PC-9 (cell line): ENCODE results near the gene SLC30A1. TPM values are rescaled to one million over a fixed set of nuclear protein-coding genes. Genes with fewer than 3 reads are reported as not detected.

ENCODE experiments used
- BruUV-seq: library from RNA; stranded (reverse); fragments of 400-500 nt; replicated peaks from 2 replicates; lab custom pipeline; 2021; lab: Mats Ljungman, UMichigan
- CTCF ChIA-PET: fragments of 300-600 bp; sonication (Branson Sonifier 250); formaldehyde crosslinking; loops from one replicate; lab custom pipeline; 2022; ENCODE audit warnings: antibody characterized with exemption; lab: Charles Lee
- POLR2A ChIA-PET: fragments of 300-600 bp; sonication (Branson Sonifier 250); formaldehyde crosslinking; loops from one replicate; lab custom pipeline; 2022; ENCODE audit warnings: antibody characterized with exemption; ENCODE audit not compliant: unreplicated experiment; lab: Charles Lee
- DNase-seq, 2 experiments: peaks; one replicate each; pipeline versions ENCODE4 v3.0.0 to v3.0.0-alpha.2; 2015 to 2022; ENCODE audit warnings: mixed read lengths in 1 of 2
- H2AFZ ChIP-seq: fragments of 200-600 bp; sonication (generic); 2 replicates; pipeline ENCODE4 v1.8.1; 2017; ENCODE audit warnings: antibody characterized with exemption
- H3F3A ChIP-seq: fragments of 200-600 bp; sonication (generic); 2 replicates; pipeline ENCODE4 v1.8.1; 2017; ENCODE audit warnings: antibody characterized with exemption, mild to moderate bottlenecking, low read depth; ENCODE audit not compliant: insufficient read depth
- H3K27ac ChIP-seq: fragments of 200-600 bp; sonication (generic); 2 replicates; pipeline ENCODE4 v1.6.1; 2016; ENCODE audit warnings: mixed run types
- H3K27me3 ChIP-seq: fragments of 200-600 bp; sonication (generic); 2 replicates; pipeline ENCODE4 v1.6.1; 2016; ENCODE audit warnings: low read depth, mixed run types; ENCODE audit not compliant: insufficient read depth
- H3K36me3 ChIP-seq: fragments of 200-600 bp; sonication (generic); 2 replicates; pipeline ENCODE4 v1.6.1; 2016; ENCODE audit warnings: low read depth, mixed run types
- H3K4me1 ChIP-seq: fragments of 200-600 bp; sonication (generic); replicated peaks from 2 replicates; pipeline ENCODE4 v1.6.1; 2016; ENCODE audit warnings: mixed run types; ENCODE audit not compliant: insufficient read depth
- H3K4me2 ChIP-seq: fragments of 200-600 bp; sonication (generic); 2 replicates; pipeline ENCODE4 v1.6.1; 2017; ENCODE audit warnings: mixed run types
- H3K4me3 ChIP-seq: fragments of 200-600 bp; sonication (generic); 2 replicates; pipeline ENCODE4 v1.6.1; 2016; ENCODE audit warnings: mixed run types
- H3K79me2 ChIP-seq: fragments of 200-600 bp; sonication (generic); 2 replicates; pipeline ENCODE4 v1.6.1; 2017; ENCODE audit warnings: low read depth, mixed run types
- H3K9me2 ChIP-seq: fragments of 200-600 bp; sonication (generic); 2 replicates; pipeline ENCODE4 v1.8.1; 2017; ENCODE audit warnings: mild to moderate bottlenecking; ENCODE audit not compliant: insufficient read depth
- H3K9me3 ChIP-seq: fragments of 200-600 bp; sonication (generic); 2 replicates; pipeline ENCODE4 v1.8.1; 2016; ENCODE audit warnings: low read depth; ENCODE audit not compliant: insufficient read depth
- H4K20me1 ChIP-seq: fragments of 200-600 bp; sonication (generic); 2 replicates; pipeline ENCODE4 v1.8.1; 2017; ENCODE audit not compliant: insufficient read depth
- CTCF ChIP-seq: fragments of 200-600 bp; sonication (generic); conservative IDR thresholded peaks from 2 replicates; pipeline ENCODE4 v1.6.1; 2017; ENCODE audit warnings: mixed run types, antibody characterized with exemption, mild to moderate bottlenecking, moderate library complexity
- EZH2 ChIP-seq: fragments of 200-600 bp; sonication (generic); IDR thresholded peaks from 2 replicates; pipeline ENCODE4 v1.8.0; 2017; ENCODE audit warnings: antibody characterized with exemption, low read depth
- intact Hi-C: fragments of 100-400 bp; cut with micrococcal nuclease; formaldehyde crosslinking; loops from one replicate; pipeline ENCODE4 v1.10.0; 2022; ENCODE audit not compliant: unreplicated experiment
- total RNA-seq: library from RNA; stranded (reverse); gene quantifications from 2 replicates; pipeline ENCODE4 v1.2.3, GENCODE V29; 2021

Gene SLC30A1
- total RNA-seq, 1 experiment from 2014 or later = 27.6 TPM

- peaks cover 23% of the 10 kb centered on the region for H3K4me1 ChIP-seq
- H3K9me3 ChIP-seq = no peaks in the 10 kb centered on the region
- intact Hi-C loops = no loop called here
- no peak overlapping the region for H3K27ac ChIP-seq
- H3K9me2 ChIP-seq = no peaks in the 10 kb centered on the region
- BruUV-seq = no TSS peak
- H3F3A ChIP-seq = peaks cover 11% of the 10 kb centered on the region
- no peaks in the 10 kb centered on the region for H3K79me2 ChIP-seq
- no peak overlapping the region for H2AFZ ChIP-seq
- H3K27me3 ChIP-seq = no peaks in the 10 kb centered on the region
- TF ChIP-seq CTCF (no peak), EZH2 (no peak)
- no peaks in the 10 kb centered on the region for H4K20me1 ChIP-seq
- no peak overlapping the region for H3K4me2 ChIP-seq
- no peak for DNase-seq
- ChIA-PET POLR2A (no interaction called here), CTCF (no interaction called here)
- H3K36me3 ChIP-seq = no peaks in the 10 kb centered on the region
- H3K4me3 ChIP-seq = no peak overlapping the region
Observed at GRCh38 chr1:211564084-211564483, 14.9 kb downstream of the SLC30A1 start.

GRCh38 chr1:211559222-211560010 is 19.5 kb downstream of the SLC30A1 start:
- Histone ChIP-seq H3K4me1 (peaks cover 20% of the 10 kb centered on the region), H2AFZ (peak overlapping the region; percentile 52; the same call in 1 of the 2 replicates), H3K79me2 (no peaks in the 10 kb centered on the region), H4K20me1 (no peaks in the 10 kb centered on the region), H3K36me3 (no peaks in the 10 kb centered on the region), H3K9me3 (no peaks in the 10 kb centered on the region), H3K9me2 (no peaks in the 10 kb centered on the region), H3K27ac (no peak overlapping the region), H3F3A (no peaks in the 10 kb centered on the region), H3K4me3 (no peak overlapping the region), H3K4me2 (0 out of 2 replicates have a peak overlapping the region, but pooled peaks have one; percentile 18), H3K27me3 (no peaks in the 10 kb centered on the region)
- POLR2A ChIA-PET = no interaction called here
- BruUV-seq = no TSS peak
- TF ChIP-seq EZH2 (no peak), CTCF (no peak)
- CTCF ChIA-PET = no interaction called here
- DNase-seq = no peak
- intact Hi-C loops = no loop called here

GRCh38 chr1:211557894-211558625 is 20.9 kb downstream of the SLC30A1 start:
- CTCF ChIA-PET = interaction anchor here (0.6 kb wide), 1 partner anchor 1109 kb away, joined by 3 read pairs; no protein-coding TSS in a partner anchor
- Histone ChIP-seq H3F3A (peaks cover 3% of the 10 kb centered on the region; the same call in 1 of the 2 replicates), H2AFZ (no peak overlapping the region), H3K27ac (no peak overlapping the region), H3K9me2 (no peaks in the 10 kb centered on the region), H3K27me3 (no peaks in the 10 kb centered on the region), H3K36me3 (no peaks in the 10 kb centered on the region), H3K4me3 (no peak overlapping the region), H3K4me2 (no peak overlapping the region), H3K79me2 (no peaks in the 10 kb centered on the region), H3K9me3 (no peaks in the 10 kb centered on the region), H3K4me1 (peaks cover 32% of the 10 kb centered on the region), H4K20me1 (no peaks in the 10 kb centered on the region)
- TF ChIP-seq CTCF = no peak
- TF ChIP-seq EZH2 = no peak
- no TSS peak for BruUV-seq
- intact Hi-C loops = no loop called here
- no peak for DNase-seq
- POLR2A ChIA-PET = no interaction called here
